Measurements from ENCODE around the gene VSTM2A.

VSTM2A gene

GRCh38 chr7:54560723-54561122 lies 18.5 kb downstream of the VSTM2A start:
- DNase-seq (ENCODE audit: low spot score): no peak
- TF ChIP-seq, protein P1, sequence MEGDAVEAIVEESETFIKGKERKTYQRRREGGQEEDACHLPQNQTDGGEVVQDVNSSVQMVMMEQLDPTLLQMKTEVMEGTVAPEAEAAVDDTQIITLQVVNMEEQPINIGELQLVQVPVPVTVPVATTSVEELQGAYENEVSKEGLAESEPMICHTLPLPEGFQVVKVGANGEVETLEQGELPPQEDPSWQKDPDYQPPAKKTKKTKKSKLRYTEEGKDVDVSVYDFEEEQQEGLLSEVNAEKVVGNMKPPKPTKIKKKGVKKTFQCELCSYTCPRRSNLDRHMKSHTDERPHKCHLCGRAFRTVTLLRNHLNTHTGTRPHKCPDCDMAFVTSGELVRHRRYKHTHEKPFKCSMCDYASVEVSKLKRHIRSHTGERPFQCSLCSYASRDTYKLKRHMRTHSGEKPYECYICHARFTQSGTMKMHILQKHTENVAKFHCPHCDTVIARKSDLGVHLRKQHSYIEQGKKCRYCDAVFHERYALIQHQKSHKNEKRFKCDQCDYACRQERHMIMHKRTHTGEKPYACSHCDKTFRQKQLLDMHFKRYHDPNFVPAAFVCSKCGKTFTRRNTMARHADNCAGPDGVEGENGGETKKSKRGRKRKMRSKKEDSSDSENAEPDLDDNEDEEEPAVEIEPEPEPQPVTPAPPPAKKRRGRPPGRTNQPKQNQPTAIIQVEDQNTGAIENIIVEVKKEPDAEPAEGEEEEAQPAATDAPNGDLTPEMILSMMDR (IDR thresholded peaks at IDR 0.05; ENCODE audit: extremely low read depth, missing control alignments): no peak

DNA sequence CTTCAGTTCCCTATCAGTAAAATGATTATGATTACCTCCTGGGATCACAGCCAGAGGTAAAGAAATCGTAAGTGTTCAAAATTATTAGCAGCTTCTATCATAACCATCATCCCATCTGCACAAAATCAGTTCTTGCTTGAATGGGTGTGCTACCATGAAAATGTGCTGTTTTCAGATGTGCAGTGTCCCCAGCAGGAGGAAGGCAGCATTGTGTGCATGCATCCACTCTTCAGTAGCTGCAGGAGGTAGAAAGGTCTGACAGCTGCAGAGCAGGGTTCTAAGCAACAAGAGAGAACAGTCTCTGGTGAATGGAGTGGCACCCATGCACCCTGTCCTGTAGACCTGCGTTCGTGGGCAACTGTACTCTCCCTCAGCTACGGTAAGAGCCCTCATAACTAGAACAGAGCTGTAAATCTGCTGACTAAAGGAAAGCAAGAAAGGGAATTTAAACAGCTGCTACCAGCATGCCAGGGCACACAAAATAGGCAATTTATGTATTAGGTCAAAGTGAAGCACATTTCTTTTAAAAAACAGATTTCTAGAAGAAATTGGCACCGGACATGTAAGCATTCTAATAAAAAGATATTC lies 21.2 kb downstream of the VSTM2A start:
- no peak for DNase-seq (ENCODE audit: low spot score)
- TF ChIP-seq, protein P1 (IDR thresholded peaks at IDR 0.05; ENCODE audit: extremely low read depth, missing control alignments): no peak

DNA sequence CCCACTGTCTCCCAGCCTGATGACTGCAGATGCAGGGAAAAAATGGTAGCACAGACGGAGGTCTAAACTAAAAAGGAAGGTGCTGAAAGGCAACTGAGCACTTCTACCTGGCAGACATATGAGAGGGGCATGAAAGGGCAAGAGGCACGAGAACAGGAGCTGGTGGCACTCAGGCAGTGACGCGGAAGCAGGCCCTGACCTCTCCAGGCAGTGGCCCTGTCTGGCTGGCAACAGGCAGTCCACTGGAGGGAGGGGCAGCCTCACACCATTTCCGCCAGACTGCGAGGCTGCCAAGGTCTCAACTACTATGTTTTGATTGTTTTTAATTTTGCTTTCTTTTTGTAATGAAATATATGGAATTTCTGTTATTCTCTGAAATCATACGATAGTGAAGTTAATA lies 23.3 kb downstream of the VSTM2A start:
- TF ChIP-seq, protein P1 (IDR thresholded peaks at IDR 0.05; ENCODE audit: extremely low read depth, missing control alignments): no peak
- no peak for DNase-seq (ENCODE audit: low spot score)

DNA sequence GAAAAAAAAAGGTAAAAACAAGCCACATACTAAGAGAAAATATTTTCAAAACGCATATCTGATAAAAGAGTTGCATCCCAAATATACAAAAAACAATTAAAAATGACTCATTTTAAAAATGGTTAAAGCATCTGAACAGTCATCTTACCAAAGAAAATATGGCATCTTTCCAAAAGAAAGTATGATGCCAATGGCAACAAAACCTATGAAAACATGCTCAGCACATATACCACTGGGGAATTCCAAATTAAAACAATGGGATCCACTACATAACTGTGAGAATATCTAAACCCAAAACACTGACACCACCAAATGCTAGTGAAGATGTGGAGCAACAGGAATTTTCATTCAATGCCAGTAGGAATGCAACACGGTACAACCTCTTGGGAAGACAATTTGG lies 39.3 kb downstream of the VSTM2A start:
- TF ChIP-seq, protein P1 (IDR thresholded peaks at IDR 0.05; ENCODE audit: extremely low read depth, missing control alignments): no peak
- no peak for DNase-seq (ENCODE audit: low spot score)

DNA sequence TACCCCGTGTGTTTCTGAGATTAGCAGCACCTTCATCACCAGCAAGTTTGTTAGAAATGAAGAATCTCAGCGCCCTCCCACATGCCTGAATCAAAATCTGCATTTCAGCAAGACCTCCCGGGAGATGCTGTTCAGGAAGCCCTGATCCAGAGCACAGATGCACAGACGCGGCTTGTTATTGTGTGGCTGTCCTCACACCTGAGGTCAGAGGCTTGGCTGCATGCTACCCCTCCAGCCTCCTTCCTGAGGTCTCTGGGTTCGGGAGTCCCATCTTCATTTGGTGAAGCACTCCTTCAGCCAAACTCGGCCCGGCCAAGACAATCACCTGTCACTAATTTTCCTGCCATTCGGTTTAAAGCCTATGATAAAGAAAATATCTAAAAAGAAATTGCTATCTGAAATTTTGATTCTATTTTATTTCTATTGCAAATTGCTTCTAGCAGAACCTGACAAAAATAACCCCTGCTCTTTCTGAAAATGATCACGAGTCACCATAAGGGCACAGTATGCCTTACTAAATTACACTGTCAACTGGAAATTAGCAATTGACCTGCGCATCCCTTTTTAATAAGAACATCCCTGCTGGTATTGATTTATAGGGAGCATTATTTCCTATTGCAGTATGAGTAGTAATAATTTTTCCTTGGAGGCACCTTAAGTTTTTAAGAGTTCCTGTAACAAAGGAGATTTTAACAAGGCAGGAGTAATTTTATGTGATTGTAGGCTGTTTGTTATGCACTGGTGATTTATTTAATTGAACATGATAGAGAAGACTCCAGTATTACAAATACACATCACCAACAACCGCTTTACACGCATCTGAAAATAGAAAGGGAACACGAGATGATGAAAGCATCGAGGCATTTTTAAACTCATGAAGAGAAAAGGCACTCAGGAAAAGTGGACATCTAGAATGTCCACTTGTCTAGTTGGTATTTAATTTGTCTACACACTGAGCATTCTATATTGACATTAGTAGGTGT lies 49.5 kb downstream of the VSTM2A start:
- no peak for DNase-seq (ENCODE audit: low spot score)
- TF ChIP-seq, protein P1 (IDR thresholded peaks at IDR 0.05; ENCODE audit: extremely low read depth, missing control alignments): no peak

GRCh38 chr7:54596747-54597146 lies 54.6 kb downstream of the VSTM2A start:
- DNase-seq (ENCODE audit: low spot score): peak; percentile 19
- TF ChIP-seq, protein P1 (IDR thresholded peaks at IDR 0.05; ENCODE audit: extremely low read depth, missing control alignments): no peak

- TF ChIP-seq, protein P1 (IDR thresholded peaks at IDR 0.05; ENCODE audit: extremely low read depth, missing control alignments): no peak
- DNase-seq (ENCODE audit: low spot score): no peak
These were observed 73.4 kb downstream of the VSTM2A start for GRCh38 chr7:54615537-54615936.

All from GM20000 (cell line).